Measurements from ENCODE around the gene OTOG.

OTOG gene

GRCh38 chr11:17581036-17581731, 34.1 kb downstream of the OTOG start:
- no peak for DNase-seq (ENCODE audit: low read depth in 4 of 4, low spot score in 1 of 4)

GRCh38 chr11:17581732-17582053, 34.6 kb downstream of the OTOG start:
- no peak for DNase-seq (ENCODE audit: low read depth in 4 of 4, low spot score in 1 of 4)

- no peak for DNase-seq (ENCODE audit: low read depth in 4 of 4, low spot score in 1 of 4)
Observed at GRCh38 chr11:17585911-17586695, 39.0 kb downstream of the OTOG start.

- no peak for DNase-seq (ENCODE audit: low read depth in 4 of 4, low spot score in 1 of 4)
Observed at GRCh38 chr11:17588166-17588565, 41.1 kb downstream of the OTOG start.

GRCh38 chr11:17588721-17589120, 41.7 kb downstream of the OTOG start:
- DNase-seq (ENCODE audit: low read depth in 4 of 4, low spot score in 1 of 4): no peak

- DNase-seq (ENCODE audit: low read depth in 4 of 4, low spot score in 1 of 4): no peak
Observed at GRCh38 chr11:17590463-17590862, 43.4 kb downstream of the OTOG start.

- no peak for DNase-seq (ENCODE audit: low read depth in 4 of 4, low spot score in 1 of 4)
Observed at GRCh38 chr11:17591293-17591692, 44.2 kb downstream of the OTOG start.

GRCh38 chr11:17593466-17594245, 46.6 kb downstream of the OTOG start:
- no peak for DNase-seq (ENCODE audit: low read depth in 4 of 4, low spot score in 1 of 4)

GRCh38 chr11:17594686-17595192, 47.7 kb downstream of the OTOG start:
- no peak for DNase-seq (ENCODE audit: low read depth in 4 of 4, low spot score in 1 of 4)

- no peak for DNase-seq (ENCODE audit: low read depth in 4 of 4, low spot score in 1 of 4)
Observed at GRCh38 chr11:17595526-17596309, 48.7 kb downstream of the OTOG start.

- DNase-seq (ENCODE audit: low read depth in 4 of 4, low spot score in 1 of 4): no peak
Observed at GRCh38 chr11:17596310-17596669, 49.2 kb downstream of the OTOG start.

GRCh38 chr11:17596711-17597110, 49.7 kb downstream of the OTOG start:
- no peak for DNase-seq (ENCODE audit: low read depth in 4 of 4, low spot score in 1 of 4)

- no peak for DNase-seq (ENCODE audit: low read depth in 4 of 4, low spot score in 1 of 4)
Observed at GRCh38 chr11:17597770-17598169, 50.7 kb downstream of the OTOG start.

GRCh38 chr11:17598700-17599459, 51.8 kb downstream of the OTOG start:
- peak; percentile 39 to 63 (median 56) for DNase-seq (ENCODE audit: low read depth in 4 of 4, low spot score in 1 of 4)

- DNase-seq (ENCODE audit: low read depth in 4 of 4, low spot score in 1 of 4): no peak
Observed at GRCh38 chr11:17599460-17599925, 52.4 kb downstream of the OTOG start.

- DNase-seq (ENCODE audit: low read depth in 4 of 4, low spot score in 1 of 4): no peak
Observed at GRCh38 chr11:17600316-17601255, 53.5 kb downstream of the OTOG start.

- no peak for DNase-seq (ENCODE audit: low read depth in 4 of 4, low spot score in 1 of 4)
Observed at GRCh38 chr11:17601256-17601671, 54.2 kb downstream of the OTOG start.

GRCh38 chr11:17601676-17602075, 54.6 kb downstream of the OTOG start:
- no peak for DNase-seq (ENCODE audit: low read depth in 4 of 4, low spot score in 1 of 4)

Measured in stimulated activated CD4-positive, alpha-beta T cell treated with anti-CD3 and anti-CD28 coated beads, Interleukin-1b, Interleukin-23, amount 100 ng/mL, for 24 hours (primary cell).